HG02884 (cell line): ENCODE data around the gene OR4K5.
"Not testable (repeated sequence)": the region's sequence is repeated elsewhere in the genome, so short reads cannot be mapped to it uniquely, and the experiment has no call there.

Experiments used
- ATAC-seq: cut with Tn5 transposase; IDR thresholded peaks from one replicate; pipeline ENCODE4 v1.9.1; 2021; ENCODE audit warnings: mild to moderate bottlenecking, moderate library complexity; ENCODE audit not compliant: unreplicated experiment

The OR4K5 gene, protein sequence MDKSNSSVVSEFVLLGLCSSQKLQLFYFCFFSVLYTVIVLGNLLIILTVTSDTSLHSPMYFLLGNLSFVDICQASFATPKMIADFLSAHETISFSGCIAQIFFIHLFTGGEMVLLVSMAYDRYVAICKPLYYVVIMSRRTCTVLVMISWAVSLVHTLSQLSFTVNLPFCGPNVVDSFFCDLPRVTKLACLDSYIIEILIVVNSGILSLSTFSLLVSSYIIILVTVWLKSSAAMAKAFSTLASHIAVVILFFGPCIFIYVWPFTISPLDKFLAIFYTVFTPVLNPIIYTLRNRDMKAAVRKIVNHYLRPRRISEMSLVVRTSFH

DNA sequence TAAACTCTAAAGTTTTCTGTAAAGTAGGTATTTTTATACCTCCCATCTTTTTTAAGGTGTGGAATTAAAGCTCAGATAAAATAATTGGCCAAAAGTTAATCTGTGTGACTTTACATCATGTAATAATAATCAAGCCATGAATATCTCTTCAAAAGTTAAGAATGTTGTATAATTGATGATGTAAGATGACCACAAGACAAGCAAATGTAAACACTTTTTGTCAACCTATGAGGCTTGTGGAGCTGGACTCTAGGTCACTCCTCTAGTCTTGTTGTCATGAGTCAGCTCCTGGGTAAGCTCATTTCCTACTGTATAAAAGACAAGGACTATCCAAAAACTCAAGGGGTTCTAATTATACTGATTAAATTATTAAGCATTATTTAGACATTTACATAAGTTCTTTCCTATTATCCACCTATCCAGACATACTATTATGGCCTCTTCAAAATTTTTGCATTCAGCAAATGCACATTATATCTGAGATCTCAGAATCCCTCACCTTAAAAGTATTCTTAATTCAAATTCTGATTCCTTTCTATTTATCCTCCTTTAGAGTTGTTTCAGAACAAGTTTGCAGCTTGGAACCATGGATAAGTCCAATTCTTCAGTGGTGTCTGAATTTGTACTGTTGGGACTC lies at the start of gene OR4K5:
Gene OR4K5, plus strand, starts transcription at position 587 of the 637 bp plus-strand sequence. Its CDS starts 0 bp downstream, at position 587.
- no peak for ATAC-seq

DNA sequence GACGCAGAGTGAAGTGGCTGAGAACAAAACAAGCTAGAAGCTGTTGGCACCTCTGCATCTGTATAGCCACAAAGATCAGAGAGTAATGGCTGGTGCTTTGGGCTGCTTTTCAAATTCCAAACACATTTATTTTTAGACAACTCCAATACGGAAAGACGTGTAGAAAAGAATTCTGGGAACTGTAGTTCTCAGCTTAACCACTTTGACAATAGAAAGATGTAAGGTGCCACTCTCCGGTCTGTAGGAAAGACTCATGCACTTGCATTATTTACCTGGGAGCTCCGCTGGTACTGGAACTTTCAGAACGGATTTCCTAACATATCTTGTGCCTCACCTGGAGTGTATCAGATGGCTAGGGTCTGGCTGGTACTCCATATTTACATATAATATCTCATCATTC lies 47.2 kb upstream of the OR4K5 start:
- no peak for ATAC-seq

DNA sequence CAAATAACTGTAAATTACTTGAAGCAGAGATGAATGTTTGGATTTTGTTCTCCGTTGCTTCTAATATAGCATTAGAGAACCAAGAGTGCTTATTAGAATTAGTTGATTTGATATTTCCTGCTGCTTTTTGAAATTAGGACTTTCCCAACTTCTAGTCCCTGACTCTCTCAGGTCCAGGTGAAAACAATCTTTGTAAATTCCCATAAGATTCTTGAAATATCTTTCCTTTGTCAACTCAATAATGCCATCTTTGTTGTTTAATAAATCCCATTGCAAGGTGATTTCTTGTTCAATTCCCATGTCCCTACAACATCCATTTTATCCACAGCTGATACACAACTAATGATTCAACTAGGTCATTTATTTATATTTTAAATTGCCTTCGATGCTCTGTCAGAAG lies 45.6 kb upstream of the OR4K5 start, which contains the start of gene OR4K2:
Gene OR4K2, plus strand, starts transcription at position 301 of the 400 bp plus-strand sequence. CDS start 1,126 bp downstream, outside the sequence.
- no peak for ATAC-seq

DNA sequence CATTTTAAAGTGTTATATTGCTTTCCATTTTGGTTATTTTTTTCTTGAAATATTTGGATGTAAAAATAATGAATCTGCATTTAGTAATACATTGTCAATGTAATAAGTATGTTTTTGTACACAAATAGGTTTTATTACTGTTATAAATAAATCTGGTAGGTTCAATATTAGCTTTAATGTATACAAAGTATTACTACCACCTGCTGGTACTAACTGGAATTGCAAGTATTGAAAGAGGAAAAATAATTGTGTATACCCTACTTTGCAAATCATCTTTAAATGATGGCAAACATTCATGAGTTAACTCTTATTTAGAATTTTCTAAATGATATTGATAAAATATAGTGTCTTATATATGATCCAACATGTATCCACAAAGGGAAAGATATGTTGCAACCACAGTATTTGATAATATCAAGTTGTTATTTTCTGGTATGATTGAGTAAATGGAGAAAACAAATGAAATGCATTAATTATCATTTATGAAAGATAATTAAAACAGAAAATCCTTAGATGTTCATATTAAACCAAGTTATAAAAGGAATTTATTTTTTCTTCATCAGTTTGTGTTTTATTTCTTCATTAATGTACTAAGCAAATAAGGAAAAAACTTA lies 42.3 kb upstream of the OR4K5 start:
- no peak for ATAC-seq

DNA sequence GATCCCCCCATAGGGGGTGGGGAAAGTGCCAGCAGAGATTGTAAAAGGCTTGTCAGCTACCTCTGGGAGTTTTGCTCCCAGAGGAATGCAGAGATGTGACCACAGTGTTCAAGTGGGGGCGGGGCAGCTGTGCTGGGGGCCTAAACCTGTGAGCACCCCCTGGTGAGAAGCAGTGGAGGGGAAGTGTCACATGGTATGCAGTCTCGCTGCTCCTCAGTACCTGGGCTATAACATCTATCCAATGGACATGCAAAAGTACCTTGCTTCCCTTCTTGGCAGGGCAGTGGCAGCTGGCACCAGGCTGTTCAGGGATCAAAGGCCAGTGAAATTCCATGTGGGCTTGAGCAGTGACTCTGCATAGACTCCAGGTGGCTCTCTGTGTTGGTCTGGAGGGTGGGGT lies 25.1 kb upstream of the OR4K5 start:
- ATAC-seq = no peak

DNA sequence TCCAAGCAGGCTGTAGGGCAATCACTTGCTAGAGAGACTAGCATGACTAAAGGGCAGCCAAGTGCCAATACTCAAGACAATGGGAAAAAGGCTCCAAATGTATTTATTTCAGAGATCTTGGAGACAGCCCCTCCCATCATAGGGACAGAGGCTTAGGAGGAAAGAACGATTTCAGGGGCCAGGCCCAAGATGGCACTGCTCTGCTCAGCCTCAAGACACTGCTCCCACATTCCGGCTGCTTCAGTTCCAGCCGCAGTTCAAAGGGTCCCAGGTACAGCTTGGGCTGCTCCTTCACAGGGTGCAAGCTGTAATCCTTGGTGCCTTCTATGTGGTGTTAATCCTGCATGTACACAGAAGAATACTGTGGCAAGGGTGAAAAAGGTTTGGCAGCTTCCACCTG lies 19.4 kb upstream of the OR4K5 start:
- ATAC-seq = no peak

DNA sequence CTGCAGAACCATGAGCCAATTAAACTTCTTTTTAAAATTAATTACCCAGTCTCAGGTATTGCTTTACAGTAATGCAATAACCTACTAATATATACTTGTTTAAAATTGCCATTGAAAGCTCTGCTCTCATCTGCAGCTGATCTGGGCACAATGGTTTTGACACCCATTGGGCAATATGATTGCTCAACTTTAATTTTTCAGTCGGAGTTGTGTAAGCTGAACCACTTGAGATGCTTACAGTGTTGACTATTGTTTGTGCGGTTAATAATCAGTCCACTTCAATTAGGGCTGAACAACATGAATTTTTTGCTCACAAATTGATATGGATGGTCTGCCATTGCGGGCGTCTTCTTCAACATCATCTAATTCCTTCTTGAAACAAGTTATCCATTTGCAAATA lies 18.0 kb upstream of the OR4K5 start:
- ATAC-seq = no peak

DNA sequence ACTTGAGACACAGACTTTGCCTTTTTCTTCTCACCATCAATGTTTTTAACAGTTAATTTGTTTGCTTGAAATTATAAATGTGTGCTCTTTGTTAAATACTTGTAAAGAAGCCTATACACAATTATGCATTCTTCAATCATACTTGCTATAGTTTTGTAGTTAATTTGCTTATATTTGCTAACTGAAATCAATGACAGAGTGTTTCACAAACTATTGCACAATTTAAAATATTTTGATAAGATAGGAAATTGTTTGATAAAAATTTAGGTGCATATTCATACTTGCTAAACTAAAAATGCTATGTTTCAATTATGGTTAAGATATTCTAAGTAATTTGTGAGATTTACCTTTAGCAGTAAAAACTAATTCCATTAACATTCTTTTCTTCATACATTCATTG lies 13.7 kb upstream of the OR4K5 start:
- ATAC-seq = no peak

DNA sequence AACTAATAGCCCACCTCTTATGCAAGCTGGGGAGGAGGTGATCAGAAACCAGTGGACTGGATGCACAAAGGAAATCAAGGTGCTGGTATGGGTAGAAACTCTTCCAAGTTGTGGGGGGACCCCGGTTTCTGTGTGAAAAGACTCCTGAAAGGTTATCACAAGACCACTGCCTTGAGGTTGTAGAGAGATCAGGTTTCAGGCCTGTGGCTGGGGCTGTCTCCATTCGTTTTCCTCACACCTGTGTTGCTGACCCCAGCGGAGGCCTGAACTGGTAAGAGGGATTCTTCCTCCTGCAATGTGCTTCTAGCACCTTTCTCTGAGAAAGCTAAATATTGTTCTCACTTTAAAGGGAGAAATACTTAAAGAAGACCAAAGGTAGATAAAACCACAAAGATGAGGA lies 9.3 kb upstream of the OR4K5 start:
- no peak for ATAC-seq

DNA sequence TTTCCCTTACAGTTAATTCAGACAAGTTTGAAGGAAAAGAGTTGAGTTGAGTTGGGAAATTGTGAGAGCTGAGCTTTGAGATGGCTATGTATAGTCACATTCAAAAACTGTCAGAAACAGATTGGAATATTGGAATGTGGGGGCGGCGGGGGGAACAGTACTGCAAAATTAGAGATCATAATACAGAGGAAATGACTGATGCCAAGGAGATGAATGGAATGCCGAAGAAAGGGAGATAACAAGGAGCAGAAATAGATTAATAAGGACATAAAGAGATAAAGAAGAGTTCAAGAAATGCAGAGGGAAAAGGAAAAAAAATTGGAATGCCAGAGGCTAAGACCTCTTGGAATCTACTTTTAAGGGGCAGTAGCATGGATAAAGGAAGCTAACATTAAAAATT lies 3.2 kb upstream of the OR4K5 start:
- no peak for ATAC-seq

DNA sequence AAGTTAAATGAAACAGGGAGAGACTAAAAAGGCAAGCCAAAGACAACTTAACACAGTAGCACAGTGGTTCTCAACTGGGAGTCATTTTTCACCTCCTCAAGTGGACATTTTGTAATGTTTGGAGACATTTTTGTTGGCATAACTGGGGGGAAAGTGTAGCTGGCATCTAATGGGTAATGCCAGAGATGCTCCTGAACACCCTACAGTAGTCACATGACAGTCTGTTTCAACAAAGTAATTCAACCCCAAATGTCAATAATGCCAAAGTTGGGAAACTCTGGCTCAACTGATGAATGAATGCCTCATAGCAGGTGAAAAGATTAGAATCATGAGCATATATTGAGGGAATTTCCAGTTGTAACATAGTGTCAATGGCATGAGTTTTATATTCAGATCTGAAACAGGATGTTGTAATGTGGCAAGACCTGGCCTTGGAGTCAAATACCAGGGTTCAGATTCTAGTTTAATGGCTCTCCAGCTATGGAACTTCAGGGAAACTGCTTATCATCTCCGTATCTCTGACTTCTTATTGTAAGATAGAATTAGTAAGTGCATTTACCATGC lies 2.4 kb upstream of the OR4K5 start:
- no peak for ATAC-seq

DNA sequence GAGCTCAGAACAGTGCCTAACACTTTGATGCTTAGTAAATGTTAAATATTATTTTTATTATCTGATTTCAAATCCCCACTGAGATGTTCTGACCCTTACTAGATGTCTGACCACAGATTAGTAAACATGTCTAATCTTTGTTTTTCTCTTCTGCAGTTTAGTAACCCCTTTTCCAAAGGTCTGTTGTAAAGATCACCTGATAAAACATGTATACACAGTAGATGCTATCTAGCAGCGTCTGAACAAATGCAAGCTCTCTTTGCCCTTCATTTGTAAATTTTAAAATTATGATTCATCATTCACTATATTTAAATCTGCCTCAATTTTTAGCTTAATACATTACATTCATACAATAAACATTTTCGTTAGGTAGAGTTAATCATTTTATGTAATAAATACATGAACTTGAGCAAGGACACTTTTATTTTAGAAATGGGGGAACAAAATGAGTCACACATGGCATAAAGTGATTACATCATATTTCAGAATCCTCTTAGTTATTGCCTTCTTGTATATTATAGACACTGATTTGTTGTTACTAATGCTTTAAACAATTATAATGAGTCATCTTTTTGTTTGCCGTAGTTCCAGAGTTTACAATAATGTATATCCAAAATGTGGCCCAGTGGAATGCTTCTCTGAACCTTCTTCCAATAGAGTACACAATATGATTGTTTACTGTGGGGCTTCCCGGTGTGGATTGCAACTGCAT lies 1.7 kb upstream of the OR4K5 start:
- no peak for ATAC-seq

DNA sequence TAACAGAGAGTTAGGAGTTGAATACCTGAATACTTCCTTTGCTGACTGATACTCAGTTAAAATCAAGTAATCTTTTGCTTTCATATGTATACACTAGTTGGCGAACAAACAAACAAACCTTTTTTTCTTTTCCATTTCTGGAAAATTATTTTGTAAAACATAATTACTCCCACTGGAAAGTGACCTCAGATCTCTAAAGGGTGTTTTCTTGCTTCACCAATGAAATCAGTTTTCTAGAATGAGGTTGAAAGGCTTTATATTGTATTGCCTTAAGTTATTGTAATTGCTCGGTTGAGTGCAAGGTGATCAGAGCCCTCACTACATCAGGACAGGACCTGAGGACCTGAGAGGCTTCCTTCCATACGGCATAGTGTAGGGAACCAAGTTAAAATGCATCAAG lies 10.2 kb downstream of the OR4K5 start, which contains the start of gene OR4K1:
Gene OR4K1, plus strand, starts transcription at position 301 of the 400 bp plus-strand sequence. CDS start 4,750 bp downstream, outside the sequence.
- ATAC-seq = no peak

DNA sequence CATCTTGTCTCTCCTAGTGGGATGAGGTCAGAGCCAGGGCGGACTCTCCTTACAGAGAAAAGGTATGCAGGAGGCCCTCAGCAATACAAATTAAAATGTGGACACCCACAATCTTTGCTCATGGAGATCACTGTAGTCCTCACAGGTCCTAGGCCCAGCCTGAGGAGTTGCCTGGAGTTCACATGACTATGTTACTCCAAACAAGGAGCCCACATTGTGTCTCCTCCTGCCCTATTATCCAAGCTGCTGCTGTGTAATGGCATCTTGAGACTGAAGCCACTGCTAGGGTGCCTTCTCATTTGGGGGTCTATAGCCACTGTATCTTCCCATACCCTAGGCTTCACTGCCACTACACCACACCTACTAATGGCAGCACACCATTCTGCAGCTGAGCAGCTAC lies 21.3 kb downstream of the OR4K5 start:
- ATAC-seq = no peak

DNA sequence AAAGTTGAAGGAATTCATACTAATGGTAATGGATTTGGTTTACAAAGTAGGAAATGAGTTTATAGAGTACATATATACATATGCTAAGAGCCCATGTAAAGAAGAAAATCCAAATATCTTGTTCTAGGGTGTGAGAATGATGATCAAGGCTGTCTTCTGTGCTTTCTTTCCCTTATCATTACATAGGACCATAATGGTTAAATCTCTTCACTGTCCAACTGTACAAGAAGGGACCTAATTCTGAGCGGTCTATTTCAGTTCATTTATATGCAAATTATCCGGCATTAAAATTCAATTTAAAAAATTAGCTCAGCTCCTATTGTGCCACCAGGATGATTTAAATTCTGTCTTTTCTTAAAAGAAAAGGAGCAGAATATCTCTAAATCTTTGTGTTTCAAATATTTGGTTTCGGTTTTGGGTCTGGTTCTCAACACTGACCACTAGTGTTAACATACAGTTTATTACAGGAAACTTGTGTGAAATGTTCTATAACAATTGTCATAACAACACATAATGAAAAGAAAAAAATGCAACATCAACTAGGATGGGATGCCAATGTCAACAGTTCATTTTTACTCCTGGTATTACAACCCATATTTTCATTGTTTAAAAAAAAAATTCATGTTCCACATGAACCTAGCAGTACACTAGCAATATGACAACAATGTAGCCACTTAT lies 27.1 kb downstream of the OR4K5 start:
- ATAC-seq = no peak

DNA sequence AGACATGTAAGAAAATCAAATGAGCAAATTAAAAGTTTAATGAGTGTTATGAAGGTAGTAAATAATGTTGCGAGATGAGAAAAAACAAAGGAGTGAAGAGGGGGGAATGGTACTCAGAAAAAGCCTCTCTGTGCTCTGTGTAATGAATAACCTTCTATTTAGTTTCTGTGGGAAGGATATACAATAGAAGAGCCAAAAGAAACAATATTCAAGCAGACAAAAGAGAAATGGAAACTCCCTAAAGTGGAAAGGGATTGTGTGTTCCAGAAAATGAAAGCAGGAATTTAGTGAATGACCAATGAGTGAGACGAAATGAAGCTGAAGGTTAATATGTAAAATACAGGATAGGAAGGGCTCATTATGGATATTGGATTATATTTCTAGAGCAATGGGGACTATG lies 28.8 kb downstream of the OR4K5 start:
- ATAC-seq = no peak

DNA sequence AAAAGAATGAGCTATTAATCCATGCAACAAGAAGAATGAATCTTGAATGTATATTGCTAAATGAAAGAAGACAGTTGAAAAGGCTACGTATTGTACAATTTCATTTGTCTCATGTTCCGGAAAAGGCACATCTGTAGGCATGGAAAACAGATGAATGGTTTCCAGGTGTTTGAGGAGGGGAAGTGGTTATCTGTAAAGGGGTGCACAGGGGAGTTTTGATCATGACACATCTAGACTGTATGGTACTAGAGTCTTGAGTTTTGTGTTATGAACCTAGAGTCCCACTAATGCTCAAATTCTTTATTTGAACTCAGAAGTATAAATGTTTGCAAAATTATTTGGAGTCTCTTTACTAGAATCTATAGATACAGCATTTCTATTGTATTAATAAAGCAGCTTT lies 49.3 kb downstream of the OR4K5 start:
- ATAC-seq = not testable (repeated sequence)
